GM12892 (cell line): ENCODE results near the gene RNF183.

Experiments used
- POLR2A ChIP-seq: IDR thresholded peaks from 2 replicates; pipeline ENCODE4 v1.6.1; 2011; ENCODE audit warnings: low read depth, low read length, control low read depth
- POLR2AphosphoS5 ChIP-seq: IDR thresholded peaks from 2 replicates; pipeline ENCODE4 v1.6.1; 2011; ENCODE audit warnings: low read depth, low read length, control low read depth
- TAF1 ChIP-seq: IDR thresholded peaks from 2 replicates; pipeline ENCODE4 v1.6.1; 2011; ENCODE audit warnings: low read depth, mild to moderate bottlenecking, control low read depth, low read length, borderline replicate concordance

GRCh38 chr9:113319054-113319453 is 15.9 kb upstream of the RNF183 start:
- TF ChIP-seq POLR2A (no peak), POLR2AphosphoS5 (no peak), TAF1 (no peak)
